Astrocyte of the spinal cord (primary cell): ENCODE results near the gene NSMCE1.
"Not testable (repeated sequence)": the region's sequence is repeated elsewhere in the genome, so short reads cannot be mapped to it uniquely, and the experiment has no call there.

ENCODE experiments used
- DNase-seq: peaks from one replicate; pipeline ENCODE4 v3.0.0; 2011; ENCODE audit warnings: low read depth, low spot score
- H3K4me3 ChIP-seq: 2 replicates; pipeline ENCODE4 v1.5.1; 2011; ENCODE audit warnings: low read depth, mild to moderate bottlenecking, low read length, moderate library complexity
- in situ Hi-C: cut with HindIII; loops from 2 replicates; pipeline ENCODE4 v1.10.0; 2017; ENCODE audit warnings: low sequenced_read_pairs
- TF ChIP-seq, protein P1 (sequence below): IDR thresholded peaks from 2 replicates; pipeline ENCODE4 v1.5.1; 2012; ENCODE audit warnings: low read depth, mild to moderate bottlenecking, low read length, inconsistent platforms

Gene NSMCE1

DNA sequence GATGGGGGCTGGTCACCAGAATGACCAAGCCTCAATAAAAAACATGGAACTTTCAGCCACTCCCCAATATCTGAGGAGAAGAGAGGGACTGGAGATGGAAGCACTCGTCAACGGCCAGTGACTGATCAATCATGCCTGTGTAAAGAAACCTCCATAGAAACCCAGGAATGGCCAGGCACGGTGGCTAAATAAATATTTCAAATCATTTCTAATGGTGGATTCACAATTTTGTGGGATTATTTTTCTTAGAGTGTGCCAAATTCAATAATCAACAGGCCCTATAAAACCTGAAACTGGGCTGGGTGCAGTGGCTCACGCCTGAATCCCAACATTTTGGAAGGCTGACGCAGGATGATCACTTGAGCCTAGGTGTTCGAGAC, 16.4 kb downstream of the NSMCE1 start:
- no peak overlapping the region for H3K4me3 ChIP-seq
- TF ChIP-seq, protein P1, sequence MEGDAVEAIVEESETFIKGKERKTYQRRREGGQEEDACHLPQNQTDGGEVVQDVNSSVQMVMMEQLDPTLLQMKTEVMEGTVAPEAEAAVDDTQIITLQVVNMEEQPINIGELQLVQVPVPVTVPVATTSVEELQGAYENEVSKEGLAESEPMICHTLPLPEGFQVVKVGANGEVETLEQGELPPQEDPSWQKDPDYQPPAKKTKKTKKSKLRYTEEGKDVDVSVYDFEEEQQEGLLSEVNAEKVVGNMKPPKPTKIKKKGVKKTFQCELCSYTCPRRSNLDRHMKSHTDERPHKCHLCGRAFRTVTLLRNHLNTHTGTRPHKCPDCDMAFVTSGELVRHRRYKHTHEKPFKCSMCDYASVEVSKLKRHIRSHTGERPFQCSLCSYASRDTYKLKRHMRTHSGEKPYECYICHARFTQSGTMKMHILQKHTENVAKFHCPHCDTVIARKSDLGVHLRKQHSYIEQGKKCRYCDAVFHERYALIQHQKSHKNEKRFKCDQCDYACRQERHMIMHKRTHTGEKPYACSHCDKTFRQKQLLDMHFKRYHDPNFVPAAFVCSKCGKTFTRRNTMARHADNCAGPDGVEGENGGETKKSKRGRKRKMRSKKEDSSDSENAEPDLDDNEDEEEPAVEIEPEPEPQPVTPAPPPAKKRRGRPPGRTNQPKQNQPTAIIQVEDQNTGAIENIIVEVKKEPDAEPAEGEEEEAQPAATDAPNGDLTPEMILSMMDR: no peak
- DNase-seq: no peak
- in situ Hi-C loops: no loop called here

DNA sequence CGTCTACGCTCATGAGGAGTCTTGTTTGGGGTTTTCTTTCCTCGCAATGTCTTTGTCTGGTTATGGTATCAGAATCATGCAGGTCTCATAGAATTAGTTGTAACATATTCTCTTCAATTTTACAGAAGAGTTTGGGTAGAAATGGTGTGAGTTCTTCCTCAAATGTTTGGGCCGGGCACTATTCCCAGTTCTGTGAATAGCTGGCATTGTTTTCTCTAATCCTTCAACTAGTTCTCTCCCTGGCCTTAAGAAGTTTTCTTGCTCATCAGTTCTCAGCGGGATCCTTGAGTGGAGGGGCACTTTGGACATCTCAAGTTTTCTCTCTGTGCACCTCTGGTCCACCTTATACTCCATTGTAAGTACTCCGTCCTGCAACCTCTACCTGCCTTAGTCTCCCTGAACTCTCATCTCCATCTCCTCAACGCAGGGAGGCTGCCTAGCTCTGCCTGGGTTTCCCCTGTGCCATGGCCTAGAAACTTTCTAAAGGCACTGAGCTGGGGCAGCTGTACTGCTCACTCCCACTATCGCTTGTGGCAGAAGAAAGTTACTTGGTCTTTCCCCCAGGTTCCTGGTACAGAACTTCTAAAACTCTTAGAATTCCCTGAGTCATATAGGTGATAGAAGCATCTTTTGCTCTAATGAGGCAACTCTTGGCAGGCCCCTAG, 16.9 kb downstream of the NSMCE1 start:
- in situ Hi-C loops: no loop called here
- TF ChIP-seq, protein P1: no peak
- no peak for DNase-seq
- no peak overlapping the region for H3K4me3 ChIP-seq

DNA sequence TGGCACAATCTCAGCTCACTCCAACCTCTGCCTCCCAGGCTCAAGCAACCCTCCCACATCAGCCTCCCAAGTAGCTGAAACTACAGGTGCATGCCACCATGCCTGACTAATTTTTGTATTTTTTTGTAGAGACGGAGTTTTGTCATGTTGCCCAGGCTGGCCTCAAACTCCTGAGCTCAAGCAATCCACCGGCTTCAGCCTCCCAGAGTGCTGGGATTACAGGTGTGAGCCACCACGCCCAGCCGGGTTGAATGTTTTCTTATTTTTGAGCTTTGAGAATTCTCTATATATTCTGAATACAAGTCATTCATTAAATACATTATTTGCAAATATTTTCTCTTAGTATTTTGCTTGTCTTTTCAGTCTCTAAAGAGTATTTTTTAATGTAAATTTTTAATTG, 19.7 kb downstream of the NSMCE1 start:
- in situ Hi-C loops, H3K4me3 ChIP-seq, DNase-seq: not testable (repeated sequence)

DNA sequence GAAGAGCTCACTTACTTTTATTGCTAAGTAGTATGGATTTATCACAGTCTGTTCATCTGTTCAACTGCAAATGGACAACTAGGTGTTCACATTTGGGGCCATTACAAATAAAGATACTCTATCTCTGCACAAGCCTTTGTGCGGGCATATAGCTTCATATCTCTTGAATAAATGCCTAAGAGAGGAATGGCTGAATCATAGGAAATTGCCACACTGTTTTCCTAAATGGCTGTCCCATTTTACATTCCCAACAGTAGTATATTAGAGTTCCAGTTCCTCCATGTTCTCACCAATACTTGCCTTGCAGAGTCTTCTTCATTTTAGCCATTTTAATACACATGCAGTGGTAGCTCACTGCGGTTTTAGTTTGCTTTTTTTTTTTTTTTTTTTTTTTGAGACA, 20.5 kb downstream of the NSMCE1 start:
- TF ChIP-seq, protein P1: no peak
- DNase-seq: no peak
- H3K4me3 ChIP-seq: no peak overlapping the region
- in situ Hi-C loops: no loop called here

DNA sequence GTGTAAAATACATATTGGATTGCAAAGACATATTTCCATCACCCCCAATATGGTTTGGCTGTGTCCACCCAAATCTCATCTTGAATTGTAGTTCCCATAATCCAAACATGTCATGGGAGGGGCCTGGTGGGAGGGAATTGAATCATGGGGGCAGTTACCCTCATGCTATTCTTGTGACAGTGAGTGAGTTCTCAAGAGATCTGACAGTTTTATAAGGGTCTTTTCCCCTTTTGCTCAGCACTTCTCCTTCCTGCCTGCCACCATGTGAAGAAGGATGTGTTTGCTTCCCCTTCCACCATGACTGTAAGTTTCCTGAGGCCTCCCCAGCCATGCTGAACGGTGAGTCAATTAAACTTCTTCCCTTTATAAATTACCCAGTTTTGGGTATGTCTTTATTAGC, 21.5 kb downstream of the NSMCE1 start:
- in situ Hi-C loops, H3K4me3 ChIP-seq, DNase-seq: not testable (repeated sequence)

DNA sequence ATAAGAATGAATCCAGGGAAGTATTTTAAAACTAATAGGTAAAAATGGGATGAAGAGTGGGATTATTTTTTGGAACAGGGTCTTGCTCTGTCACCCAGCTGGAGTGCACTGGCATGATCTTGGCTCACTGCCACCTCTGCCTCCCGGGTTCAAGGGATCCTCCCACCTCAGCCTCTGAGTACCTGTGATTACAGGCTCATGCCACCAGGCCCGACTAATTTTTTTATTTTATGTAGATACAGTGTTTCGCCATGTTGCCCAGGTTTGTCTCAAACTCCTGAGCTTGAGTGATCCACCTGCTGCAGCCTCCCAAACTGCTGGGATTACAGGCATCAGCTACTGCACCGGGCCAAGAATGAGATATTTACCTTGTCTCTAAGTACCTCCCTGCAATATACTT, 22.1 kb downstream of the NSMCE1 start:
- H3K4me3 ChIP-seq: no peak overlapping the region
- TF ChIP-seq, protein P1: no peak
- no peak for DNase-seq
- in situ Hi-C loops: no loop called here

DNA sequence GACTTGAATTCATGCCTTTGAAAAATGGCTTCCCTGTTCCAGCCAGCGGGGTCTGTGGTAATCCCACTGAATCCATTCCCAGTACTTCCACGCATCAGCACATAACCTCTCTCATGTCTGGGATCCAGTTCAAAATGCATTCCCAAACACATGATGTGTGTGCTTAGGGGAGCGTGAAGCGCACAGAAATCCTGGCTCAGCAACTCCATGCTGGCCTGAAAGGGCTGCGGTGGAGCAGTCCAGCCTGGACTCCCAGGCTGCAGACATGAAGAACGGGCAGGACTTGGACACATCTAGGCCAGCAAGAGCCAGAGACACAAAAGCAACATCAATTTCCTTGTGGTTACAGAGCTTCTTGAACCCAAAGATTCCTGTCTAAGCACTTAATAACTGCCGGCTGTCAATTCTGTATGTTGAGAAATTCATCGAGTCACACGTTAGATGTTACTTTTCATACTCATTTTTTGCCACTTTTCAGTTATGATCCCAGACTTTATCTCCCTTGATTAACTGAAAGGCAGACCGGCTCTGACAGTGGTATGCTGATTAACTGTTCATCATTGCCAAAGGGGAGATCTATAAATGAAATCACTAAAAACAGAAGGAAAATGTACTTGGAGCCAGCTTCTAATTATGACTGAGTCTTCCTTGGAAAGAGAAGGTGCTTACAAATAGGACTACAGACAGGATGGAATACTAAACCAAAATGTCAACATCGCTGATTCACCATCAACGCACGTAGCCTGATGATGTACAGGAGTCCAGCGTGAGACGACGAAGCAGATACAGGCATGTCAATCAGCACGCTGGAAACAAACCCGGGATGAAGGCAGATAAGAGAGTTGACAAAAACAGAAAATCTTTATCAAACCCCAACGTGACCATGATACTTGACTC, 23.0 kb downstream of the NSMCE1 start:
- DNase-seq: peak; percentile 81
- TF ChIP-seq, protein P1: no peak
- no peak overlapping the region for H3K4me3 ChIP-seq
- in situ Hi-C loops: no loop called here
